Keratinocyte (primary cell): ENCODE results near the gene PHACTR1. TPM values are rescaled to one million over a fixed set of nuclear protein-coding genes. Genes with fewer than 3 reads are reported as not detected.

Source experiments
- DNase-seq: peaks from one replicate; pipeline ENCODE4 v3.0.0-alpha.2; 2011; ENCODE audit warnings: low read depth, missing footprints, low spot score
- FAIRE-seq: peaks from 2 replicates; lab custom pipeline; 2011; peaks lifted over from hg19 to GRCh38; lab: Jason Lieb, UNC
- H2AFZ ChIP-seq: 2 replicates; pipeline ENCODE4 v1.6.0; 2012; ENCODE audit warnings: low read length, control low read depth, inconsistent platforms; ENCODE audit not compliant: control insufficient read depth
- H3K27ac ChIP-seq: 2 replicates; pipeline ENCODE4 v1.5.1; 2011; ENCODE audit warnings: low read length; ENCODE audit not compliant: control insufficient read depth, insufficient read depth
- H3K27me3 ChIP-seq: 3 replicates; pipeline ENCODE4 v1.6.0; 2011; ENCODE audit warnings: low read length; ENCODE audit not compliant: control insufficient read depth, insufficient read depth; ENCODE audit errors: extremely low read depth
- H3K36me3 ChIP-seq, 2 experiments: 2 replicates in 1 of 2; 3 replicates in 1 of 2; pipeline ENCODE4 v1.5.1; 2011; ENCODE audit warnings: low read length in 2 of 2, mild to moderate bottlenecking in 1 of 2; ENCODE audit not compliant: control insufficient read depth in 2 of 2, insufficient read depth in 2 of 2; ENCODE audit errors: extremely low read depth in 1 of 2
- H3K4me1 ChIP-seq: 3 replicates; pipeline ENCODE4 v1.5.1; 2011; ENCODE audit warnings: low read length; ENCODE audit not compliant: control insufficient read depth, insufficient read depth; ENCODE audit errors: extremely low read depth
- H3K4me2 ChIP-seq: 3 replicates; pipeline ENCODE4 v1.6.0; 2011; ENCODE audit warnings: low read depth, low read length; ENCODE audit not compliant: control insufficient read depth, insufficient read depth; ENCODE audit errors: extremely low read depth
- H3K4me3 ChIP-seq, 3 experiments: fragments of 200-600 bp in 1 of 3; sonication (generic) in 1 of 3; 2 replicates in 2 of 3; 3 replicates in 1 of 3; pipeline ENCODE4 v1.5.1; 2011 to 2016; ENCODE audit warnings: low read length in 3 of 3, mild to moderate bottlenecking in 3 of 3, control low read depth in 2 of 3, inconsistent platforms in 1 of 3, low read depth in 1 of 3, mixed read lengths in 1 of 3, mixed run types in 1 of 3, moderate library complexity in 1 of 3; ENCODE audit not compliant: control insufficient read depth in 2 of 3, insufficient read depth in 2 of 3; ENCODE audit errors: extremely low read depth in 1 of 3
- H3K79me2 ChIP-seq: 2 replicates; pipeline ENCODE4 v1.6.0; 2012; ENCODE audit warnings: low read length; ENCODE audit not compliant: control insufficient read depth, insufficient read depth
- H3K9ac ChIP-seq: 3 replicates; pipeline ENCODE4 v1.6.0; 2011; ENCODE audit warnings: low read length; ENCODE audit not compliant: control insufficient read depth, insufficient read depth; ENCODE audit errors: extremely low read depth
- H3K9me1 ChIP-seq: 3 replicates; pipeline ENCODE4 v1.6.0; 2011; ENCODE audit warnings: low read length; ENCODE audit not compliant: control insufficient read depth, insufficient read depth; ENCODE audit errors: extremely low read depth
- H3K9me3 ChIP-seq: 2 replicates; pipeline ENCODE4 v1.5.1; 2012; ENCODE audit warnings: low read depth, low read length; ENCODE audit not compliant: control insufficient read depth
- H4K20me1 ChIP-seq: 3 replicates; pipeline ENCODE4 v1.6.0; 2011; ENCODE audit warnings: low read length; ENCODE audit not compliant: control insufficient read depth, insufficient read depth; ENCODE audit errors: extremely low read depth
- EZH2 ChIP-seq: IDR thresholded peaks from one replicate; pipeline ENCODE4 v1.6.1; 2012; ENCODE audit warnings: inconsistent platforms, mild to moderate bottlenecking, low read length, moderate library complexity
- dilution Hi-C: fragments of 300-500 bp; cut with MboI; formaldehyde crosslinking; loops from one replicate; pipeline ENCODE4 v1.7.0; 2020; ENCODE audit warnings: low sequenced_read_pairs; ENCODE audit not compliant: extremely low pct_ligation_motif_present
- polyA plus RNA-seq, 5 experiments: library from polyadenylated mRNA; depleted of rRNA in 3 of 5; stranded (reverse) in 3 of 5; stranded (forward) in 1 of 5; unstranded in 1 of 5; fragments of >200 nt; gene quantifications; 1 replicate in 1 of 5; 2 replicates in 3 of 5; 3 replicates in 1 of 5; pipeline versions ENCODE4 v1.2.1 to v1.2.3, GENCODE V29; 2011 to 2012; ENCODE audit warnings: missing spikeins in 2 of 5, low read depth in 1 of 5, low replicate concordance in 1 of 5
- TF ChIP-seq, protein P1 (sequence below), 3 experiments: IDR thresholded peaks in 1 of 3; conservative IDR thresholded peaks in 1 of 3; optimal IDR thresholded peaks in 1 of 3; 2 replicates in 2 of 3; 3 replicates in 1 of 3; pipeline versions ENCODE3 to v1.5.1; 2011; ENCODE audit warnings: low read length in 3 of 3, mild to moderate bottlenecking in 3 of 3, moderate library complexity in 2 of 3, control low read depth in 1 of 3, inconsistent platforms in 1 of 3; ENCODE audit not compliant: insufficient read depth in 2 of 3; ENCODE audit errors: extremely low read depth in 1 of 3

Gene PHACTR1
- polyA plus RNA-seq, 1 donor (not counting 4 experiments of a cell fraction or from before 2014, with no cell fraction given) = 0.22 TPM

DNA sequence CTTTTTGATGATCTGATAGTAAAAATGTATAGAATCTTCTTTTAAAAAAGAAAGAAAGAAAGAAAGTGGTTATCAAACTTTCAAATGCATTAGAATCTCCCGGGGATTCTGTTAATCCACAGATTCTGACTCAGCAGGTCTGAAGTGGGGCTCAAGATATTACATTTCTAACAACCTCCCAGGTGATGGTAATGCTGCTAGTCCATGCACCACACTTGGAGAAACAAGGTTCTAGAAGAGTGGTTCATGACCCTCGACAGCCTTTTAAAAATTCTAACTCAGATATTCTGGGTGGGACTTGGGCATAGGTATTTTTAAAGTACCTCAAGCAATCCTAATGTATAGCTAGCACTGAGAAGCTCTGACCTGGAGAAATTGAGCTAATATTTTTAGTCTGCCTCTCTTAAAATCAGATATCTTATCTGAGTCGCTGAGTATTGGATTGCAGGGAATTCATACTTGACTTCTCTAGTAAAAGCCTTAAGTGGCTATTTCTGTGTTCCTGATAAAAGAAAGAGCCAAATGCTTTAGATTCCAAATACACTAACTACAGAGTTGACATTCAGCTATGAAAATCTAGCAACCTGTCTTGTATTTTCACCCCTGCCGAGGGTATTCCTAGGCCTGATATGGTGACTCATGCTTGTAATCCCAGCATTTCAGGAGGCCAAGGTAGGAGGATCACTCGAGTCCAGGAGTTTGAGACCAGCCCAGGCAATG lies 252.4 kb downstream of the PHACTR1 start:
- Histone ChIP-seq H3K79me2 (no peaks in the 10 kb centered on the region), H4K20me1 (no peaks in the 10 kb centered on the region), H3K27ac (no peak overlapping the region), H3K4me3 (no peak overlapping the region), H3K27me3 (no peaks in the 10 kb centered on the region), H3K4me2 (no peak overlapping the region), H3K9me3 (no peaks in the 10 kb centered on the region), H2AFZ (no peak overlapping the region), H3K4me1 (no peaks in the 10 kb centered on the region), H3K9me1 (no peaks in the 10 kb centered on the region), H3K36me3 (no peaks in the 10 kb centered on the region), H3K9ac (no peak overlapping the region)
- dilution Hi-C loops = no loop called here
- FAIRE-seq (no peak), DNase-seq (no peak)
- TF ChIP-seq, protein P1, sequence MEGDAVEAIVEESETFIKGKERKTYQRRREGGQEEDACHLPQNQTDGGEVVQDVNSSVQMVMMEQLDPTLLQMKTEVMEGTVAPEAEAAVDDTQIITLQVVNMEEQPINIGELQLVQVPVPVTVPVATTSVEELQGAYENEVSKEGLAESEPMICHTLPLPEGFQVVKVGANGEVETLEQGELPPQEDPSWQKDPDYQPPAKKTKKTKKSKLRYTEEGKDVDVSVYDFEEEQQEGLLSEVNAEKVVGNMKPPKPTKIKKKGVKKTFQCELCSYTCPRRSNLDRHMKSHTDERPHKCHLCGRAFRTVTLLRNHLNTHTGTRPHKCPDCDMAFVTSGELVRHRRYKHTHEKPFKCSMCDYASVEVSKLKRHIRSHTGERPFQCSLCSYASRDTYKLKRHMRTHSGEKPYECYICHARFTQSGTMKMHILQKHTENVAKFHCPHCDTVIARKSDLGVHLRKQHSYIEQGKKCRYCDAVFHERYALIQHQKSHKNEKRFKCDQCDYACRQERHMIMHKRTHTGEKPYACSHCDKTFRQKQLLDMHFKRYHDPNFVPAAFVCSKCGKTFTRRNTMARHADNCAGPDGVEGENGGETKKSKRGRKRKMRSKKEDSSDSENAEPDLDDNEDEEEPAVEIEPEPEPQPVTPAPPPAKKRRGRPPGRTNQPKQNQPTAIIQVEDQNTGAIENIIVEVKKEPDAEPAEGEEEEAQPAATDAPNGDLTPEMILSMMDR (optimal IDR thresholded peaks at IDR 0.05 in 1 of 3, IDR thresholded peaks at IDR 0.05 in 1 of 3, conservative IDR thresholded peaks at IDR 0.05 in 1 of 3; ENCODE audit: extremely low read depth in 1 of 3, insufficient read depth in 2 of 3, low read length in 3 of 3) = no peak

DNA sequence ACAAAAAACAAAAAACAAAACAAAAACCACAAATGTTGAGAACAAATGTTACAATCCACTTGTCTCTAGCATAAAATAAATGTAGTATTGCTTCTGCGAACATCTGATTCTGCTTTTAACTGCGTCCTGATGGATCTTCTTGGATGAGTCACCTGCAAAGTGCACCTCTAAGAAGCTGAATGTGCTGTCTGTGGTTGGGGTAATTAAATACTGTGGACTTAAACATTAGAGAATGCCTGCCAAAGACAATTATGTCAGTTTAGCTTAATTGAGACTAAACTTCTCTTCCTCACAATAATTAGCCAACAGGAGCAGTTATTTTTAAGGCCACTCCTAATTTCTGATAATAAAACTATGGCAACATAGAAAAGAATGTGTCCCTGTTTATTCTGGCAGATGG lies 253.4 kb downstream of the PHACTR1 start:
- no peaks in the 10 kb centered on the region for H4K20me1 ChIP-seq
- no peaks in the 10 kb centered on the region for H3K36me3 ChIP-seq
- dilution Hi-C loops = no loop called here
- H3K4me1 ChIP-seq = no peaks in the 10 kb centered on the region
- no peak overlapping the region for H3K4me2 ChIP-seq
- no peaks in the 10 kb centered on the region for H3K27me3 ChIP-seq
- H3K27ac ChIP-seq = no peak overlapping the region
- H3K4me3 ChIP-seq = no peak overlapping the region
- H3K9ac ChIP-seq = no peak overlapping the region
- FAIRE-seq (no peak), DNase-seq (no peak)
- H2AFZ ChIP-seq = no peak overlapping the region
- H3K9me3 ChIP-seq = no peaks in the 10 kb centered on the region
- TF ChIP-seq EZH2 = no peak
- TF ChIP-seq, protein P1 (optimal IDR thresholded peaks at IDR 0.05 in 1 of 3, IDR thresholded peaks at IDR 0.05 in 1 of 3, conservative IDR thresholded peaks at IDR 0.05 in 1 of 3; ENCODE audit: extremely low read depth in 1 of 3, insufficient read depth in 2 of 3, low read length in 3 of 3) = no peak
- no peaks in the 10 kb centered on the region for H3K79me2 ChIP-seq
- no peaks in the 10 kb centered on the region for H3K9me1 ChIP-seq
